Measurements from ENCODE around the gene CEACAM1.
A peak's percentile ranks its signal among the peaks of the same experiment; 100 is the strongest.
"Not testable (repeated sequence)": the region's sequence is repeated elsewhere in the genome, so short reads cannot be mapped to it uniquely, and the experiment has no call there.

The CEACAM1 gene

DNA sequence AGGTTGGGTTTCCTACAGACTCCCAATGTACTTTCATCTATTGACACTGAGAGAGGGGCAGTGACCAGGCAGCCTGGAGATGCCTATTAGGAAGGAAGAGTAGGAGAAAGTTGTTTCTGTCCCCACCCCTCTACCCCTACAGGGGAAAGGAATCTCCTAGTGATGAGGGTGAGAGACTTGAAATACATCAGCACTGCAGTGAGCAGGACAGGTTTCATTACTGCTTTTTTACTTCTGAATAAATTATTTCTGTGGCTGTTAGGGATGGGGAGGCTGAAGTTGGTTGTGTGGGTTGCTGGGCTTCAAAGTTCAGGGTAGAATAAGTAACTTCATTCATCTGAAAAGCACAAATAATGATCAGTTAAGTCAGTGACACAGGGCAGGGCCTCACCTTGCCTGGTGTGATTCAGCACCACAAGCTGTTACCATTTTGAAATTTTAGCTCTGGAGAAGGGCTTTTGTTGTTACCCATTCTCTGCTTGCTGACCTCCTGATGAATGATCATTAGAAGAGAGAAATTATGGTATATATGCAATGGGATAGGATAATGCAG is 19.3 kb downstream of the CEACAM1 start:
- no peak for DNase-seq

DNA sequence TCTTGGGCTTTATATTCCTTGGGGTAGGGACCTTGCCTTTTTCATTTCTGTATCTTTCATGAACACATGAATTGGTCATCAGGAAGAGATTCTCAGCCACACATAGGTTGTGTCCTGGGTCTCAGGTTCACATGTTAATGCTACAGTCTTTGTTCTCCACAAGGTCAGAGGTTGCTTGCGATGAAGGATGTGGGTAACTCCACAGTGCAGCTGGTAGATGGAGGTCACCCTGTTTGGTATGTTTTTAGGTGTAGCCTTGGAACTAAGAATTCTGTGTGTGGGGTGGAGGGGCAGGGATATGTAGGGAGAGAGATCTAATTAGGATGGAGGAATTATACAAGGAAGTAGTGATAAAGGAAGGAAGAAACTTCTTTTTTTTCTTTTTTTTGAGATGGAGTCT is 23.2 kb downstream of the CEACAM1 start:
- no peak for DNase-seq

DNA sequence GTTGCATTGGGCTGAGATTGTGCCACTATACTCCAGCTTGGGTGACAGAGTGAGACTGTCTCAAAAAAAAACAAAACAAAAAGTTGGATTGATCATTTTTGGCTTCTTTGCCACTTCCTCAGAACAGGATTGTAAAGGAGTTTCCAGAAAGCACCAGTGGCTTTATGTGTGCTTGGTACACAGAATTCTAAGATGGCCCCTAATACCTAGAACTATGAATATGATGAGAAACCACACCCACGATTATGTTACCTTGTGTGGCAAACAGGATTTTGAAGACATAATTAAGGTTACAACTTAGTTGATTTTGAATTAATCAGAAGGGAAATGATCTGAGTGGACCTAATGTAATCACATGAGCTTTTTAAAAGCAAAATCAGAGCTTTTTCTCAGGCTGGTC is 26.5 kb downstream of the CEACAM1 start:
- no peak for DNase-seq

DNA sequence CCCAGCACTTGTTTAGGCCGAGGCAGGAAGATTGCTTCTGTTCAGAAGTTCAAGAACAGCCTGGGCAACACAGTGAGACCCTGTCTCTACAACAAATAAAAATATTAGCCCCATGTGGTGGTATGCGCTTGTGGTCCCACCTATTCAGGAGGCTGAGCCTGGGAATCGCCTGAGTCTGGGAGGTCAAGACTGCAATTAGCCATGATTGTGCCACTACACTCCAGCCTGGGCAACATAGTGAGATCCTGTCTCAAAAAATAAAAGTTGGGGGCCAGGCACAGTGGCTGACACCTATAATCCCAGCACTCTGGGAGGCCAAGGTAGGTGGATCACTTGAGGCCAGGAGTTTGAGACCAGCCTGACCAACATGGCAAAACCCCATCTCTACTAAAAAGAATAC is 27.0 kb downstream of the CEACAM1 start:
- DNase-seq: not testable (repeated sequence)

DNA sequence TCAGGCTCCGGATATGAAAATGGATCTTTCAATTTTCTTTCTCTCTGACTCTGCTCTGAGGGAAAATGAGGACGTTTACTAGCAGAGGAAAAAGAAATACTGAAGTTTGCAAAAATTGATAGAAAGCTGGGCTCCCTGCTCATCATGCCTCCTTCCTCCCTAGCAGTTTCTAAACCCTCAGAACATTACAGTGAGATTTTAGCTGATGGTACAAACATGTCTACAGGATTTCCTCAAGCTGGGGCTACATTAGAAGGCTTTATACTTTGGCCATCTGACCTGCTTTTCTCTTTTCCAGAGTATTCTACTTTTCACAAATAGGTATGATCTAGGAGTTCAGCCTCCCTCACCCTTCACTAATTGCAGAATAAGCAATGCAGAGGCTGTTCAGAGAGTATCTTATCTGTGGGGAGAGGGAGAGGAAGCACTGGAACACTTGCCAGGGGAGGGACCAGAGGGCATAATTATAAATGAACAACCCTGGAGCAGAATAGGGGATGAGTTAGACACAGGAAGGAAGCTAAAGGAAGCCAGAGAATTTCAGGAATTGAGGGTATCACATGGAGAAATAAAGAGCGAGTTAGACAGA is 30.0 kb downstream of the CEACAM1 start:
- DNase-seq: no peak

DNA sequence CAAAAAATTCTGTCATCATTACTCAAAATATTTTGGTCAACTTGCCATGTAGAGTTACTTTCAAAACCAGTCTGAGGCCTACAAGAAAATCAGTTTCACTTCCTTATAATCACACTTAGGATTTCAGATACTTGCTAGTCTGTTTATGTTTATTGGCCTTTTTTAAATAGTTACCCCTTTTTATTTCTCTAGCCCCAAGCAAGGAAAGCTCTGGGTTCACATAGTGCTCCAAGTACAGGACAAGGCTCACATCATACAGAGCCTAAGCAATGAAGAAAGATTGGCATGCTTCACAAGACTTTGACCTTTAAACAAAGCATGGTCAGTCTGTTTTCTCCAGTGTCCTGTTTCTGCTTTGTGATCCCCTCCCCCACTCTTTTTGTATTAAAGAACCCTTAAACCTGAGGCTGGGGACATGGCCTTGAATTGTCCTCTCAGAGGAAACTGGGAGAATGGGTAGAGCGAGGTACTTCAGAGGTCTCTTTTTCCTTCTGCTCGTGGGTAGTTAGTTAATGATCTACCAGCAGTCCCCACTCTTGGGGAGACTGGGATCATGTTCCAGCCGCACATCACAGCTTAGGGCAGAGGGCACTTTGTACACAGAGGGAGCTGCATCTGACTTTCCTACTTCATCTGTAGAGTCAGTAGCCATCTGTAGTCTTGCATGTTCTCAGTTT is 30.7 kb downstream of the CEACAM1 start:
- DNase-seq: peak; percentile 11

DNA sequence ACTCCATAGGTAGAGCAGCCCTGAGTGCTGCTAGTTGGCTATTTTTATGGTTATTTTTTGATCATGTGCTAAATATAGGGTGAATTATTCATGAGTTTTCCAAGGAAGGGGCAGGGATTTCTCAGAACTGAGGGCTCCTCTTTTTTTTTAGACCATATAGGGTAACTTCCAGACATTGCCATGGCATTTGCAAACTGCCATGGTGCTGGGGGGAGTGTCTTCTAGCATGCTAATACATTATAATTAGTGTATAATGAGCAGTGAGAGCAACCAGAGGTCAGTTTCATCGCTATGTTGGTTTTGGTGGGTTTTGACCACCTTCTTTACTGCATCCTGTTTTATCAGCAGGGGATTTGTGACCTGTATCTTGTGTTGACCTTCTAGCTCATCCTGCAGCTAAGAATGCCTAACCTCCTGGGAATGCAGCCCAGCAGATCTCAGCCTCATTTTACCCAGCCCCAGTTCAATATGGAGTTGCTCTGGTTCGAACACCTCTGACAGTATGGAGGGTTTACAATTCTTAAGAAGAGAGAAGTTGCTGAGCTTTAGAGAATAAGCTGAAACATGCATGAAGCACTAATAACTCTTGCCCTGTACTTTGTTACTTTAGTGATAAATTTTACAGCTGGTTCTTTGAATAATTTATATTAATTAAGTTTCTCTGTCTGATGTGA is 31.7 kb downstream of the CEACAM1 start:
- no peak for DNase-seq

DNA sequence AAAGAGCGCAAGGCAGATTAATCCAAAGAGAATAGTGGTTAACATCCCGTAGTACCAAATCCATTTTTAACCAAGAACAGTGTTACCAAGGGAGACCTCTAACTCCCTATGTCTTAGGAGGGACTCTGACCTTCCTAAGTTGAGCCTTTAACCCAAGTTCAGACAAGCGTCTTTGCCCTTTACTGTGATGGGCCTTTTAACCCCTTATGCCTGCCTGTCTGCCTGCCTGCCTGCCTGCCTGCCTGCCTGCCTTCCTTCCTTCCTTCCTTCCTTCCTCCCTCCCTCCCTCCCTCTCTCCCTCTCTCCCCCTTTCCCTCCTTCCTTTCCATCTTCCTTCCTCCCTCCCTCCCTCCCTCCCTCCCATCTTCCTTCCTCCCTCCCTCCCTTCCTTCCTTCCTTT is 32.6 kb downstream of the CEACAM1 start:
- DNase-seq: no peak

DNA sequence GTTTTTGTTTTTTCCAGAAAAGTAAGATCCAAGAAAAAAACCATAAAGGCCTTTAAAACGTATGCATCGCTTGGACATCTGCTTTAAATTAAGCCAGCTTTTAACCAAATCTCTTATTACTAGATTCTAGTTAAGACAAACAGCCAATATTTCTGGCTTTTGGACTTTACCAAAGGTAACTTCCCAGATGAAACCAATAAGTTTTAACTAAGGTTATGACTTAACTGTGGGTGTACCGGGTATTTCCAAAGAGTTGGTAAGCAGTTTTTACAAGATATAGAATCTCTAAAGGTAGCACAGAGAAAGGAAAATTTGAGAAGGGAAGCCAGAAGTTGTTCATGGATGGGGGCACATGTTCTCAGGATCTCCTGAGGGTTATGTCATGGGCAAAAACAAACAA is 34.0 kb downstream of the CEACAM1 start:
- DNase-seq: no peak

DNA sequence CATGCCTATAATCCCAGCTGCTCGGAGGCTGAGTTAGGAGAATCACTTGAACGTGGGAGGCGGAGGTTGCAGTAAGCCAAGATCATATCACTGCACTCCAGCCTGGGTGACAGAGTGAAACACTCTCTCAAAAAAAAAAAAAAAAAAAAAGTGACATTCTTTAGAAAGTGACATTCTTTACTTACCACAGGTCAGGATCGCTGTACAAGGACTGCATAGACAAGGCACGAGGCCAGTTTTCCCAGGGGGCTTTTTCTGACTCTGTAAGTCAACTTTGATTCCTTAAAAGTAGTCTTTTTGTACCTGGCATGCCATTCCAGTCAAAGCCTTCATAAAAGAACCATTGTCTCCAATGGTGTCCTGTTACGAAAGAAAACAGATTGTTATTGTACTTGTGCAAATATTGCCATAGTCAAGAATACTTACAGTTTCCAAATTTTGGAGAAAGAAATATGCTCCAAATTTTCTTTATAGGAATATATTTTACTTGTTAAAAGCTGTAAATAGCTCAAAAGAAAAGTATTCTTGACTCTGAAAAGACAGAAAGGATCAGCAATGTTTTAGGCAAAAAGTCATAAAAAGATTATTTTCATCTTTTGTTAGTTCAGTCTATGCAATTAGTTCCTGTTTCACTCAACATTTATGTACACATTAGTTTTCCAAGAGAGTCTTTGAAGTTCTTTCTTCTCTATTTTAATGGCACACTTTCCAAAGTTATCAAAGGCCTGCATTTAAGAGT is 39.3 kb downstream of the CEACAM1 start:
- DNase-seq: no peak

DNA sequence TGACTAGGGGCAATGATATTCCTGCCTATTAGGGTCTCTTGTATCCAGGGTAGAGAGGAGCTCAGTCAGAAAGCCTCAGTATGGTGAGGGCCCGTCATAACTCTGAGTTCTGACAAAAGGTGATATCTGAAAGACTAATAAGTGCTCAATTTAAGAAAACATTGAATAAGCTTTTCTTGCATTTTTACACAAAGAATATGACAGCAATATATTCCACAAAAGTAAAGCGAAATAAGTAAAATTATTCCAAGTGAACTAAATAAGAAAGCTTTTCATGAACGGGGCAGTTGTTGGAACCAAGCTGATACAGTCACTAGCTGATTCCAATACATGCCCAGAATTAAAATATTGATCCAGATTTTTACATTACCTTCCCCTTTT is 40.5 kb downstream of the CEACAM1 start:
- no peak for DNase-seq

DNA sequence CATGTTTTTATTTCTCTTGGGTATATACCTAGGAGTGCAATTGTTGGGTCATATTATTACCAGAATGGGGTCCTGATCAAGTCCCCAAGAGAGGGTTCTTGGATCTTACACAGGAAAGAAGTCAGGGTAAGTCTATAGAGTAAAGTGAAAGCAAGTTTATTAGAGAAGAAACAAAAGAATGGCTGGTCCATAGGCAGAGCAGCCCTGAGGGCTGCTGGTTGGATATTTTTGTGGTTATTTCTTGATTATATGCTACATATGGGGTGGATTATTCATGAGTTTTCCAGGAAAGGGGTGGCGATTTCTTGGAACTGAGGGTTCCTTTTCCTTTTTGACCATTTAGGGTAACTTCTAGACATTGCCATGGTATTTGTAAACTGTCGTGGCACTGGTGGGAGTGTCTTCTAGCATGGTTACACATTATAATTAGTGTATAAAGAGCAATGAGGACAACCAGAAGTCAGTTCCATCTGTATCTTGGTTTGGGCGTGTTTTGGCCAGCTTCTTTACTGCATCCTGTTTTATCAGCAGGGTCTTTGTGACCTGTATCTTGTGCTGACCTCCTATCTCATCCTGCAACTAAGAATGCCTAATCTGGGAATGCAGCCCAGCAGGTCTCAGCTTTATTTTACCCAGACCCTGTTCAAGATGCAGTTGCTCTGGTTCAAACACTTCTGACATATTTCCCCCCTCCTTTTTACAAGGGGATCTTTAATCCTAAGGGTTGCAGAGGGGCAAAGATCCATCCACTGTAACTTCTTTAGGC is 41.1 kb downstream of the CEACAM1 start:
- no peak for DNase-seq

DNA sequence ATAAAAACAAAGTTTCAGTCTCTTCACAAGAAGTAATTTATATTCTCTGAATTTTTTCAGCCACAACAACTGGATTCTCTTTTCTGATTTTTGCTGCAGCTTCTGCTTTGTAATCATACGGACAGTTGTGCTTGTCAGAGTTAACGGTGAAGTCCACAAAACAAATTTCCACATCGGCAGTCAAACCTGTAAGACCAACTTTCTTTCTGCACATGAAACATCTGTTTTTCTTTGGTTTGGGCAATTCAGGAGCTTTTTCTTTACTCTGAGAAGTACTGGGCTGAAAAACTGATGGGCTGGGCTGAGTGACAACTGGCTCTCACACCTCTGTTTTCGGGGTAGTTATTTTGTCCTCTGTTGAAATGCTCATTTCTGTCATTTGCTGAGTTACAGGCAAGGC is 43.2 kb downstream of the CEACAM1 start:
- DNase-seq: not testable (repeated sequence)

DNA sequence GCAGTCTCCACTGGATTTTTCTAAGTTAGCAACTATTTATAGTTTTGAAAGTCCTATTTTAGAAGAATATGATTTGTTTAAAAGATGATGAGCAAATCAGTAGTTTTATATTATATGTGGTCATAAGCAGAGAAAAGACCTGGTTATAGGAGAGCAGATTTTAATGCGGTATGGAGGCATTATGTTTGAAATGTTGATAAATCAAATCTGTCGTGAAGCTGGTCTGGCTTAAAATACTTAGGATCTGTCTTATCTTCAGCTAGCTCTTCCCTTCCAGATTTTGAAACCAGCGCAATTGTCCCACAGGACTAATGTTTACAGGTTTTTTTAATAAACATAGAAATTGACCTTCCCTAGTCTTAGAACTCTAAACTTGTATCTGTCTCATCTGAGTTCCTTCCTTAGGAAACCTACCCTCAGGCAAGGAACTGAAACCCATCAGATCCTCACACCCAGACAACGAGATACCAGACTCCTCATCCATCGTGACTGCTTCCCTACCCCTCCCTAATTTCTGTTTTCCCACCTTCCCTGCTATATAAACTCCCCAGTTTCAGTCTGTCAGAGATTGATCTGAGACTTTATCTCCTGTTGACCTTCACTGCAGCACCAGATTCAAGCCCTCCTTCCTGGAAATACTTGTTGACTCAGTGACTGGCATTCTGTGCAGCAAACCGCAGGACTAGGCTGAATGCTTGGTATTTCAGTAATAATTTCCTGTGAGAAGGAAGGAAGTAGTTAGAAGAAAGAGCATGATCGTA is 47.8 kb downstream of the CEACAM1 start:
- DNase-seq: no peak

DNA sequence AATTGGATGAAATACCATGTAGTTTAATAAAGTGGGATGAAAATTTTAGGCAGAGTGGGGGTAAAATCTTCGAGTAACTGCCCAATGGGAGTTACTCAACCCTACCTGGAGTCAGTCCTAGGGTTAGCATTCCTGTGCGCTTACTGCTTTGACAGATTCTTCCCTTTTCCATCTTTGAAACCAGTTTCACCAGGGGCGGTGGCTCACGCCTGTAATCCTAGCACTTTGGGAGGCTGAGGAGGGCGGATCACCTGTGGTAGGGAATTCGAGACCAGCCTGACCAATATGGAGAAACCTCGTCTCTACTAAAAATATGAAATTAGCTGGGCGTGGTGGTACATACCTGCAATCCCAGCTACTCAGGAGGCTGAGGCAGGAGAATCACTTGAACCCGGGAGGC is 48.5 kb downstream of the CEACAM1 start:
- no peak for DNase-seq

DNA sequence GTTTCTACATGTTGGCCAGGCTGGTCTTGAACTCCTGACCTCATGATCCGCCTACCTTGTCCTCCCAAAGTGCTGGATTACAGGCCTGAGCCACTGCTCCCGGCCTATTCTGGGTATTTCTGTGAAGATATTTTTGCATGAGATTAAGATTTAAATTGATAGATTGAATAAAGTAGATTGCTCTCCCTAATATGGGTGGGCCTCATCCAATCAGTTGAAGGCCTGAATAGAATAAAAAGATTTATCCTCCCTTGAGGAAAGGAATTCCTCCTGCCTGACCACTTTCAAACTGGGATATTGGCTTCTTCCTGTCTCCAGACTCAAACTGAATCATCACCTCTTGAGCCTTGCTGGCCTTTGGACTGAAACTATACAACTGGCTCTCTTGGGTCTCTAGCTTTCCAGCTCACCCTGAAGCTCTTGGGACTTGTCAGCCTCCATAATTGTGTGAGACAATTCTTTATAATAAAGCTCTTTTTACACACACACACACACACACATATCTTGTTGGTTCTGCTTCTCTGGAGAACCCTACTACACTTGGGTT is 49.4 kb downstream of the CEACAM1 start:
- DNase-seq: no peak

DNA sequence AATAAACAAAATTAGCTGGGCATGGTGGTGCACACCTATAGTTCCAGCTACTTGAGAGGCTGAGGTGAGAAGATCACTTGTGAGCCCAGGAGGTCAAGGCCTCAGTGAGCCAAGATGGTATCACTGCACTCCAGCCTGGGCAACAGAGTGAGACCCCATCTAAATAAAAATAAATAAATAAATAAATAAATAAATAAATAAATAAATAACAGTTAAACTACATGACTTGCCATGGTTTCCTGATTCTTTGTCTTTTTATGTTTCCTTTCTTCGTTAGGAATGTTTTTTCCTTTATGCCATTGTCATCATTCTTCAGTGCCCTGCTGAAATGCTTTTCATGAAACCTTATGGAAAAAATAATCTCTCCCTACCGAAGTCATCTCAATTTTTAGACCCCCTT is 50.3 kb downstream of the CEACAM1 start:
- DNase-seq: no peak

DNA sequence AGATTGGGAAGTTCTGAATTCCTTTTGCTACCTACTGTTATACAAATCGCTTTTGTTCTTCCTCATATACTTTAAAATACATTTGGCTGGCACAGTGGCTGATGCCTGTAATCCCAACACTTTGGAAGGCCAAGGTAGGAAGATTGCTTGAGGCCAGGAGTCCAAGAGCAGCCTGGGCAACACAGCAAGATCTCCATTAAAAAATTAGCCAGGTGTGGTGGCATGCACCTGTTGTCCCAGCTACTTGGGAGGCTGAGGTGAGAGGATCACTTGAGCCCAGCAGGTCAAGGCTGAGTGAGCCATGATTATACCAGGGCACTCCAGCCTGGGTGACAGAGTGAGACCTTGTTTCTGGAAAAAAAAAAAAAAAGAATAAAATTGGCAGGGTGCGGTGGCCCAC is 51.2 kb downstream of the CEACAM1 start:
- no peak for DNase-seq

DNA sequence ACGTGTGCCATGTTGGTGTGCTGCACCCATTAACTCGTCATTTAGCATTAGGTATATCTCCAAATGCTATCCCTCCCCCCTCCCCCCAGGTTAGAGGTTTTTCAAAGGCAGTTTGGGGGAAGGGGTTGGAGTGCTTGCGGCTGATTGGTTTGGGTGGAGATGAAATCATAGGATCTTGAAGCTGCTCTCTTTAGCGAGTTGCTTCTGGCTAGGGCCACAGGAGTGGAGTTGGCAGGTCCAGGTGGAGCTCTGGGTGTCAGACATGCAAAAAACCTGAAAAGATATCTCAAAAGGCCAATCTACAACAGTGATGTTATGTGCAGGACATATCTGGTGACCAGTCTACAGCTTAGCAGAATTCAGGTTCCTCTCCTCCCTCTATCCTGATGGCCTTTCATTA is 52.9 kb downstream of the CEACAM1 start:
- DNase-seq: no peak

DNA sequence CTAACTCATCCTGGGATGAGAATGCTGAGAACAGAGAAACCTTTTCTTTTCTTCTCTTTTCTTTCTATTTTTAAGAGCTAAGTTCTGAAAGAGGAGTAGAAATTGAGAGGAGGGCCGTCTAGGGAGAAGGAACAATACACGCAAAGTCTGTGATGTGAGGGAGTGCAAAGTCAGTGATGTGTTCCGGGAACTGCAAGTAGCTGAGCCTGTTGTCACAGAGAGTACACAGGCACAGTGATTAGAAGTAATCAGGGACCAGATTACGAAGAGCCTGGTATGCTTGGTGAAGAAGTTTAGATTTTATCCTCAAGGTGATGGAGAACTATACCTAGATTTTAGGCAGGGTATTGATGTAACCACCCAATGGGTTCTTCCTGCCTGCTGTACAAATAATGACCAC is 53.5 kb downstream of the CEACAM1 start:
- no peak for DNase-seq

DNA sequence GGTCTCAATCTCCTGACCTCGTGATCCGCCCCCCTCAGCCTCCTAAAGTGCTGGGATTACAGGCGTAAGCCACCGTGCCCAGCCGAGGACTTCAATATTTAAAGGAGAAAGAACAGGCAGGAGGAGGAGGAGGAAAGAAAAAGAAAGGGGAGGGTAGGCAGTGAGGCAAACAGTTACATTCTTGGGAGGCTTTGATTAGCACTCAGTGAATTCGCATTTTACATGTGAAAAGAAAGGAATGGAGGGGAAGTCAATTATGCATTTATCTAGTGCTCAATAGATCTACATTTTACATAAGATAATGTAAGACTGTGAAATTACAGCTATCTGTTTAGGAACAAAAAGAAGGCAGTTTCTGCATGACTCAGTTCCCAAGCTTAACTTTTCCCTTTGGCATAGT is 54.6 kb downstream of the CEACAM1 start:
- DNase-seq: no peak
